HEK293 (cell line): Measurements from ENCODE around the gene CCDC40.

ENCODE experiments used
- CTCF ChIP-seq: fragments of 450-650 bp; formaldehyde crosslinking; IDR thresholded peaks from 2 replicates; pipeline ENCODE4 v1.5.1; 2016; ENCODE audit warnings: missing biosample characterization, missing genetic modification characterization
- IKZF3 ChIP-seq: fragments of 450-650 bp; IDR thresholded peaks from 2 replicates; pipeline ENCODE4 v1.5.0; 2018; ENCODE audit warnings: missing biosample characterization, mild to moderate bottlenecking, missing genetic modification characterization, moderate library complexity
- PBX3 ChIP-seq: sonication (generic); formaldehyde crosslinking; IDR thresholded peaks from 2 replicates; pipeline ENCODE4 v1.8.1; 2022; ENCODE audit warnings: mild to moderate bottlenecking, moderate library complexity, missing genetic modification reagents
- PRDM4 ChIP-seq: fragments of 450-650 bp; formaldehyde crosslinking; IDR thresholded peaks from 2 replicates; pipeline ENCODE4 v1.5.1; 2017; ENCODE audit warnings: missing biosample characterization, missing genetic modification characterization
- TCF7L2 ChIP-seq: IDR thresholded peaks from 2 replicates; pipeline ENCODE4 v1.6.1; 2011; ENCODE audit warnings: low read depth, mild to moderate bottlenecking, inconsistent platforms, low read length, moderate library complexity, borderline replicate concordance
- ZIC2 ChIP-seq: fragments of 450-650 bp; formaldehyde crosslinking; IDR thresholded peaks from 2 replicates; pipeline ENCODE4 v1.5.1; 2016; ENCODE audit warnings: missing biosample characterization, missing genetic modification characterization
- ZNF274 ChIP-seq, 2 experiments: fragments of 200-500 bp in 1 of 2; fragments of 450-650 bp in 1 of 2; sonication (Bioruptor generic) in 1 of 2; formaldehyde crosslinking in 1 of 2; IDR thresholded peaks; 2 replicates each; pipeline versions ENCODE4 v1.5.1 to v1.6.1; 2014 to 2016; ENCODE audit warnings: borderline replicate concordance in 1 of 2, inconsistent platforms in 1 of 2, low read length in 1 of 2, missing biosample characterization in 1 of 2, missing genetic modification characterization in 1 of 2
- ZNF416 ChIP-seq: fragments of 450-650 bp; formaldehyde crosslinking; IDR thresholded peaks from 2 replicates; pipeline ENCODE4 v1.5.1; 2016; ENCODE audit warnings: missing biosample characterization, missing genetic modification characterization
- ZNF423 ChIP-seq: fragments of 450-650 bp; formaldehyde crosslinking; IDR thresholded peaks from 2 replicates; pipeline ENCODE4 v1.5.1; 2016; ENCODE audit warnings: missing biosample characterization, missing genetic modification characterization
- ZNF777 ChIP-seq: fragments of 450-650 bp; formaldehyde crosslinking; IDR thresholded peaks from 2 replicates; pipeline ENCODE4 v1.5.1; 2017; ENCODE audit warnings: missing biosample characterization, missing genetic modification characterization, borderline replicate concordance

GRCh38 chr17:80065478-80066170 is 29.2 kb downstream of the CCDC40 start:
- no peak for TF ChIP-seq ZNF423 (tag by site-specific recombination)
- TF ChIP-seq PRDM4 (tag by site-specific recombination), result no peak
- no peak for TF ChIP-seq TCF7L2
- no peak for TF ChIP-seq CTCF (tag by site-specific recombination)
- no peak for TF ChIP-seq IKZF3 (tag by site-specific recombination)
- TF ChIP-seq ZNF777 (tag by site-specific recombination), result no peak
- TF ChIP-seq ZNF274 (IDR thresholded peaks at IDR 0.05; ENCODE audit: low read length), result no peak
- no peak for TF ChIP-seq ZNF274 (tag by site-specific recombination; IDR thresholded peaks at IDR 0.05; ENCODE audit: borderline replicate concordance)
- no peak for TF ChIP-seq PBX3 (CRISPR knock-in tag)
- TF ChIP-seq ZIC2, result no peak
- TF ChIP-seq ZNF416 (tag by site-specific recombination), result no peak
